Retinal pigment epithelial cell (primary cell): Measurements from ENCODE around the gene KIAA1549.

Experiments
- DNase-seq: peaks from one replicate; pipeline ENCODE4 v3.0.0-alpha.2; 2010; ENCODE audit warnings: low read depth
- H3K4me3 ChIP-seq: 2 replicates; pipeline ENCODE4 v1.5.1; 2011; ENCODE audit warnings: mild to moderate bottlenecking, low read length, control low read depth, moderate library complexity
- TF ChIP-seq, protein P1 (sequence below): conservative IDR thresholded peaks from 2 replicates; pipeline ENCODE4 v1.5.1; 2011; ENCODE audit warnings: low read depth, low read length, control low read depth, inconsistent platforms

Gene KIAA1549

DNA sequence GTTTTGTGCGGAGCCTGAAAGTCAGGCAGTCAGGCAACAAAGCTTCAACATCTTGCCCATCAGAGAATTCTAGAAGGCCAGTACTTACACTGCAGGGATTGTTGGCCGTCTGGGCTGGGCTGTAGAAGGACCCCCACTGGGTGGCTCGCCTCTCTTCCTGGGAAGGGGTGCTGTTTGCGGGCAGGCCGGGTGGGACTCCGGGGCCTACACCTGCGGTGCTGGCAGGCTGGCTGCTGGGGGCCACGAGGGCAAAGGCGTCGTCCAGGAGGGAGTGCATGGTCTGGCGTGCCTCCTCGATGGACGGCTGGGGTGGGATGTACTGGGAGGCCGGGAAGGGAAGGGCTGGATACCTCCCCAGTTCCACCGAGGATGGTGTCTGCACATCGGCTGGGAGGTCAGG is 120.1 kb downstream of the KIAA1549 start:
- H3K4me3 ChIP-seq, result no peak overlapping the region
- TF ChIP-seq, protein P1, sequence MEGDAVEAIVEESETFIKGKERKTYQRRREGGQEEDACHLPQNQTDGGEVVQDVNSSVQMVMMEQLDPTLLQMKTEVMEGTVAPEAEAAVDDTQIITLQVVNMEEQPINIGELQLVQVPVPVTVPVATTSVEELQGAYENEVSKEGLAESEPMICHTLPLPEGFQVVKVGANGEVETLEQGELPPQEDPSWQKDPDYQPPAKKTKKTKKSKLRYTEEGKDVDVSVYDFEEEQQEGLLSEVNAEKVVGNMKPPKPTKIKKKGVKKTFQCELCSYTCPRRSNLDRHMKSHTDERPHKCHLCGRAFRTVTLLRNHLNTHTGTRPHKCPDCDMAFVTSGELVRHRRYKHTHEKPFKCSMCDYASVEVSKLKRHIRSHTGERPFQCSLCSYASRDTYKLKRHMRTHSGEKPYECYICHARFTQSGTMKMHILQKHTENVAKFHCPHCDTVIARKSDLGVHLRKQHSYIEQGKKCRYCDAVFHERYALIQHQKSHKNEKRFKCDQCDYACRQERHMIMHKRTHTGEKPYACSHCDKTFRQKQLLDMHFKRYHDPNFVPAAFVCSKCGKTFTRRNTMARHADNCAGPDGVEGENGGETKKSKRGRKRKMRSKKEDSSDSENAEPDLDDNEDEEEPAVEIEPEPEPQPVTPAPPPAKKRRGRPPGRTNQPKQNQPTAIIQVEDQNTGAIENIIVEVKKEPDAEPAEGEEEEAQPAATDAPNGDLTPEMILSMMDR, result no peak
- no peak for DNase-seq

DNA sequence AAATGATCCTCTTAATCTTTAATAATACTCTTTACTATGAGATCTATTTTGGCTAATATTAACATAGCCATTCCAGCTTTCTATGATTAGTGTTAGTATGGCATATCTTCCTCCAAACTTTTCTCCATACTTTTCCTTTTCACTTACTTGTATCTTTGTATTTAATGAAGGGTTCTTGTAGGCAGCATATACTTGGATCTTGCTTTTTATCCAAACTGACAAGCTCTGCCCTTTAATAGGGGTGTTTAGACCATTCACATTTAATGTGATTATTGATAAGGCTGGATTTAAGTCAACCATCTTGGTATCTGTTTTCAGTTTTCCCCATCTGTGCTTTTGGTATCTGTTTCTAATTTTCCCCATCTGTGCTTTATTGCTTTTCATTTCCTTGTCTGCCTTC is 123.5 kb downstream of the KIAA1549 start:
- DNase-seq, result no peak
- TF ChIP-seq, protein P1, result no peak
- H3K4me3 ChIP-seq, result no peak overlapping the region

DNA sequence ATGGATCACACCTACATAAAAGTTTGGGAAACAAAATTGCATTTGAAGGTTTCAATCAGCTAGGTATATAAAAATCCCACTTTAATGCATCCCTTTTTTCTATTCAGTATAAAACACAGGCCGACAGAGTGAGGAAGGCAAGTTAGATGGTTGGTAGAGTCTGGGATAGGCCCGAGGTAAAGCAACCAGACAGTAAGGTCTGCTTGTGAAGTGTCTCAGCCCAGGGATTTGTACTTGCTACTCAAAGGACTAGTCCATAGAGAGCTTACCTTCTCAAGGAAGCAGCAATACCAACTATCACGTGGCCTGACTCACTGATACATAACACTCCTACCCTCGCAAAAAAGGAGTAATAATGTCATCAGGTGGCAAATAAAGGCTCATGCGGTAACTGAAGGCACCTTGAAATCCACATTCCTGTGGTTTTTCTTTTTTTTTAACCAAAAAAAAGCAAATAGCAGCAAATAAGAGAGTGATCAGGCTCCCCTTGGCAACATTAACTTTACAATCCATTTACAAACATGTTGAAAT is 127.0 kb downstream of the KIAA1549 start:
- TF ChIP-seq, protein P1, result no peak
- no peak overlapping the region for H3K4me3 ChIP-seq
- DNase-seq, result peak; percentile 39

DNA sequence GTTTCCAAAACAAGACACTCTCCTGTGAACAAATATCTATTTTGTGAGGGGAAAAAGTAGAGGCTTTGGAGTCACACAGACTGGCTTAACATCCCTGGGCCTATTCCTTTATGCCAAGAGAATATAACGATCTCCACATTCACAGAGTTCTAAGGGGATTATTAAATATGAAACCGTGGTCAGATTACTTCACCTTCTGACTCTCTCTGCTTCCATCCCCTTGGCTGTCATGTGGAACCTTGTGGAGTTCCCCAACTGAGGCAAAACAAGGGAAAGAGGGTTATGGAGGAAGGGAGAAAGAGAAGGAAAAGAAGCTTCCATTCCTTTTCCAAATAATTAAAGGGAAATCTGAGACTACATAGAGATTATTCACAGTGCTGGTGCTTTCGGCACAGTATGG is 127.7 kb downstream of the KIAA1549 start:
- H3K4me3 ChIP-seq, result no peak overlapping the region
- TF ChIP-seq, protein P1, result no peak
- no peak for DNase-seq

DNA sequence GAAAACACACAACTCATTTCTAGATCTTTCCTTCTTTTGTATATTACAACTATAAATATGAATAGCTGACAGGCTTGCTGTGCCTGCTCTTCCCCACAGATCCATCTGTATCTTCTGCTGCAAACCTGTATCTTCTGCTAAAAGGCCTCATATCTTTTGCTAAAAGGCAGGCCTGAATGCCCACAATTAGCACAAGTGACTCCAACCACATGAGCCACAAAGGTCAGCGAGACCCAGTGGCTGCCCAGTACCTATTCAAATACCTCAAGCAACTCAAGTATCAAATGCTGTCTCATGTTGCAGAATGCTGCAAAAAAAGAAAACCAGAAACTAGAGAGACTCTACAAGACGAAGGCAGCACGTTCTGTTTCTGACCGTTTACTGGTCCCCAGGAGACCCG is 128.7 kb downstream of the KIAA1549 start:
- no peak overlapping the region for H3K4me3 ChIP-seq
- TF ChIP-seq, protein P1, result no peak
- DNase-seq, result no peak

DNA sequence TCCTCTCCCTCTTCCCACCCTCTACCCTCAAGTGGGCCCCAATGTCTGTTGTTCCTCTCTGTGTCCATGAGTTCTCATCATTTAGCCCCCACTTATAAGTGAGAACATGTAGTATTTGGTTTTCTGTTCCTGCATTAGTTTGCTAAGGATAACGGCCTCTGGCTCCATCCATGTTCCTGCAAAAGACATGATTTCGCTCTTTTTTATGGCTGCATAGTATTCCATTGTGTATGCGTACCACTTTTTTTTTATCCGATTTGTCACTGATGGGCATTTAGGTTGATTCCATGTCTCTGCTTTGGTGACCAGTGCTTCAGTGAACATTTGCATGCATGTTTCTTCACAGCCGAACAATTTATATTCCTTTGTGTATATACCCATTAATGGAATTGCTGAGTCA is 131.5 kb downstream of the KIAA1549 start:
- no peak overlapping the region for H3K4me3 ChIP-seq
- no peak for DNase-seq
- TF ChIP-seq, protein P1, result no peak

DNA sequence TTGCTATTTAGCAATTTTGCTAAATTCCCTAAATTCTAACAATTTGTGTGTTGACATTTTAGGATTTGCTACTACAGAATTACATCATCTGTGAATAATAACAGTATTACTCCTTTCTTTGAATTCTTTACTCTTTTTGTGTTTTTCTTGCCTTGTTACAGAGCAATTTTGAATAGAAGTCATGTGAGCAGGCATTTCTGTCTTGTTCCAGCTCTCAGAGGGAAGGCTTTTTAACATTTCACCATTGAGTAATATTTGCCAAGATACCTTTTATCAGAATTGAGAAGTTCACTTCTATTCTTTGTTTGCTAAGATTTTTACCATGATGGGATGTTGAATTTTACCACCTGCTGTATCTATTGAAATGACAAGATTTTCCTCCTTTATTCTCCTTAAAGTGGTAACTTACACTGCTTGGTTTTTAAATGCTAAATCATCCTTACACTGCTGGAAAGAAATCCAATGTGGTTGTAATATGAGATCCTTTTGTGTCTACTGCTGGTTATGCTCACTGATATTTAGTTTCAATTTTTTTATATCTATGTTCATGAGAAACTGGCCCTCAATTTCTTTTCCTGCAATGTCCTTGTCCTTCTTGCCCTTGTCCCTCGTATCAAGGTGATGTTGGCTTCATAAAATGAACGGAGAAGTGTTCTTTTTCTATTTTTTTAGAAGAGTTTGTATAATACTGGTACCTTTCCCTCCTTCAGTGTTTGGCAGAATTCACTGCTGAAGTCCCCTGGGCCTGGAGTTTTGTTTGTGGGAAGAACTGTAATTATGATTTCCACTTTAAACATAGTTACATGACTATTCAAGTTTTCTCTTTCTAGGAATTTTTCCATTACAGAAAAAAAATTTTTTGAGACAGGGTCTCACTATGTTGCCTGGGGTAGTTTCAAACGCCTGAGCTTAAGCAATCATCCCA is 132.9 kb downstream of the KIAA1549 start:
- TF ChIP-seq, protein P1, result no peak
- DNase-seq, result no peak

More for the DNA sequence above, 132.9 kb downstream of the KIAA1549 start:
- H3K4me3 ChIP-seq, result no peak overlapping the region
